GM12873 (cell line): ENCODE results near the gene CRPPA.

Experiments
- CTCF ChIP-seq: IDR thresholded peaks from 2 replicates; pipeline ENCODE4 v1.5.1; 2012; ENCODE audit warnings: low read depth, mild to moderate bottlenecking, moderate library complexity, low read length, control low read depth; ENCODE audit not compliant: insufficient read depth; ENCODE audit errors: missing control alignments

Gene CRPPA

GRCh38 chr7:16412274-16413254, 8.8 kb downstream of the CRPPA start:
- no peak for TF ChIP-seq CTCF

- TF ChIP-seq CTCF: no peak
These were observed 9.9 kb downstream of the CRPPA start for GRCh38 chr7:16411391-16411790.

GRCh38 chr7:16409777-16410176, 11.6 kb downstream of the CRPPA start:
- TF ChIP-seq CTCF: no peak

- TF ChIP-seq CTCF: no peak
These were observed 16.7 kb downstream of the CRPPA start for GRCh38 chr7:16404636-16405035.

- no peak for TF ChIP-seq CTCF
These were observed 17.9 kb downstream of the CRPPA start for GRCh38 chr7:16403475-16403874.

- no peak for TF ChIP-seq CTCF
These were observed 18.4 kb downstream of the CRPPA start for GRCh38 chr7:16402940-16403339.

- TF ChIP-seq CTCF: no peak
These were observed 19.2 kb downstream of the CRPPA start for GRCh38 chr7:16402091-16402490.
